DMS114 treated with DMSO at 0.1 percent for 48 hours (cell line): ENCODE data around the gene CORO1C.
"Not testable (repeated sequence)": the region's sequence is repeated elsewhere in the genome, so short reads cannot be mapped to it uniquely, and the experiment has no call there.

Experiments used
- DNase-seq: peaks from one replicate; lab custom pipeline; 2025; ENCODE audit not compliant: unreplicated experiment; lab: John Stamatoyannopoulos, UW

Gene CORO1C

GRCh38 chr12:108679106-108679681, 52.1 kb downstream of the CORO1C start:
- DNase-seq: no peak

GRCh38 chr12:108678104-108678730, 53.1 kb downstream of the CORO1C start:
- no peak for DNase-seq

GRCh38 chr12:108677381-108677780, 53.9 kb downstream of the CORO1C start:
- DNase-seq: no peak

- no peak for DNase-seq
Observed at GRCh38 chr12:108676707-108677106, 54.6 kb downstream of the CORO1C start.

- DNase-seq: no peak
Observed at GRCh38 chr12:108675792-108676191, 55.5 kb downstream of the CORO1C start.

- DNase-seq: no peak
Observed at GRCh38 chr12:108672054-108672453, 59.3 kb downstream of the CORO1C start.

GRCh38 chr12:108671110-108671509, 60.2 kb downstream of the CORO1C start:
- DNase-seq: no peak

GRCh38 chr12:108670066-108670631, 61.2 kb downstream of the CORO1C start:
- no peak for DNase-seq

- DNase-seq: no peak
Observed at GRCh38 chr12:108668542-108668941, 62.8 kb downstream of the CORO1C start.

- no peak for DNase-seq
Observed at GRCh38 chr12:108668063-108668462, 63.3 kb downstream of the CORO1C start.

- DNase-seq: no peak
Observed at GRCh38 chr12:108667349-108667748, 64.0 kb downstream of the CORO1C start.

GRCh38 chr12:108666401-108666881, 64.9 kb downstream of the CORO1C start:
- DNase-seq: no peak

- DNase-seq: no peak
Observed at GRCh38 chr12:108665608-108666202, 65.6 kb downstream of the CORO1C start.

GRCh38 chr12:108664338-108665258, 66.7 kb downstream of the CORO1C start:
- DNase-seq: peak; percentile 70

- no peak for DNase-seq
Observed at GRCh38 chr12:108663324-108664015, 67.8 kb downstream of the CORO1C start.

- not testable (repeated sequence) for DNase-seq
Observed at GRCh38 chr12:108658115-108658514, 73.2 kb downstream of the CORO1C start.

- DNase-seq: no peak
Observed at GRCh38 chr12:108657130-108657745, 74.1 kb downstream of the CORO1C start.

- not testable (repeated sequence) for DNase-seq
Observed at GRCh38 chr12:108656247-108656646, 75.1 kb downstream of the CORO1C start.

- DNase-seq: not testable (repeated sequence)
Observed at GRCh38 chr12:108655812-108656175, 75.5 kb downstream of the CORO1C start.

GRCh38 chr12:108654622-108655021, 76.7 kb downstream of the CORO1C start:
- DNase-seq: not testable (repeated sequence)
